GM19467 (cell line): ENCODE data around the gene USF3.

Source experiments
- ATAC-seq: cut with Tn5 transposase; IDR thresholded peaks from one replicate; pipeline ENCODE4 v1.9.1; 2021; ENCODE audit warnings: mild to moderate bottlenecking, moderate library complexity; ENCODE audit not compliant: unreplicated experiment

Gene USF3

DNA sequence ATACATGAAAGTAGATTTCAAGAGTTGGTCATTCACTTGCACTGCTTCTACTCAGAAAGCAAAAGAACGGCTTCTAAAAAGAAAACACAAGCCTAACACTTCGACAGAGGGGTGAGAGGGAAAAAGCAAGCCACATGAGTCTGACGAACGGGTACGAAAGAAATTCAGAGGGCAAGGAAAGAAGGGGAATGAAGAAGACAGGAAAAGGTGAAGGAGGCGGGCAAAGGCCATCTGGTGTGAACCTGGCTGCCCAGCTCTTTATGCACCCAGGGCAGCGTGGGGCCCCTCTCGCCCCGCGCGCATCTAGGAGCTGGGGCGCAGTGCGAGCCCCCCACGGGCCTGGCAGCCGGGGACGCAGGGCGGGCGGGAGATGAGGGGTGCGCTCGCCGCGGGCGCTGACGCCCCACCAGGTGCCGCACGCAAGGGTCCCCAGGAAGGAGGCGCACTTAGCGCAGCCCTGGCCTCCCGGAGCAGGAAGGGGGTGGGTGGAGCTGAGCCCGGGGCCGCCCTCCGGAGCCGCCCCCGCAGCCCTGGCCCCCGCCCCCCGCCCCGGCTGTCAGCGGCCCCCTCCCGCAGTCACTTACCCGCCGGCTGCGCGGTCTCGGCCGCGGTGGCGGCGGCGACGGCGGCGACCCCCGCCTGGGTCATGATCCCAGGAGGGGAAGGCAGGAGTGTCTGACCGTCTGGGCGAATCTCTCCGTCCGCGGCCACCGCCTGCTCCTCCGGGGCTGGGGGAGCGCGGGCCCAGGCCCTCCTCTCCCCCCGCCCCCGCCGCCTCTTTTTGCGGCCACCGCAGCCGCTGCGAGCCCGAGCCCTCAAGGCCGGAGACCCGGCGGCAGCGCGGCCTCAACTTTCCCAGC is at the start of gene USF3:
Gene USF3 (minus strand): TSS at position 857 of the 860 bp plus-strand sequence. CDS start 21,764 bp downstream, outside the sequence.
- ATAC-seq: peak; percentile 63

- peak; percentile 47 for ATAC-seq
Observed at GRCh38 chr3:113745756-113746547, 49.5 kb upstream of the USF3 start, which contains the start of gene NAA50. NAA50 (minus strand) TSS chr3:113746249; CDS start chr3:113745949, 300 bp downstream.

DNA sequence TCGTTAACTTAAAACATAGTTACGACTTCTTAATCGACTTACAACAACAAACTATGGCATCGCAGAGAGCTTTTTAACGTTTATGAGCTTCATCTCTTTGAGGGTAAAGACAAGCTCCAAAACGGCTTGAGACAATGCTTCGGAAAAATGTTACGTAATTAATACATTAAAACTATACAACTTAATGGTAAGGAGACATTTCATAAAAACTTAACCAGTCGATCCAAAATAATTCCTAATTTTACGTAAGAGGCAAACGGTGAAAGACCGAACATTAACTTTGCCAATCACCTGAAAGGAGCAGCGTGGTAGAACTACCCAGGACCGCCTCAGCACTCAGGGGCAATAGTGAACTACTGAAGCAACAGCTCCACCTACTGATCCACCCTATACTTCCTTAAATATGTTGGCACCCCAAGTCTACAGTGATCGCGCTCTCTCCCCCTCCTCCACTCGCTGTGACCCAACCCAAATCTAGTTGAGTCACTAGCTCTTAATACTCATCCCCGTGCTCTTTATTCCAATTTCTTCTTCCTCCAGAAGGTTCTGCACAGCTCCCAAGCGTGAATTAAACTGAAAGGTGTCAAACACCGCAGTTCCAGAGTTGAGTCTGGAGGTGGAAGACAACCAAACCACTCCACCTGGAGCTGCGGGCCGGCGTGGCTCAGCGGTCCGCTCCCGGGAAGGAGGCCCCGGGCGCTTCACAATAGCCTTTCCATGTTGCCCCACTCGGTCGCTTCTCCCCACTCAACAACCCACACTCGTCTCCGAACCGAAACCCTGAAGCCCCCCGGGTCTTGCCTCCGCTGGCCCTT is 48.7 kb upstream of the USF3 start:
- ATAC-seq: peak; percentile 52

DNA sequence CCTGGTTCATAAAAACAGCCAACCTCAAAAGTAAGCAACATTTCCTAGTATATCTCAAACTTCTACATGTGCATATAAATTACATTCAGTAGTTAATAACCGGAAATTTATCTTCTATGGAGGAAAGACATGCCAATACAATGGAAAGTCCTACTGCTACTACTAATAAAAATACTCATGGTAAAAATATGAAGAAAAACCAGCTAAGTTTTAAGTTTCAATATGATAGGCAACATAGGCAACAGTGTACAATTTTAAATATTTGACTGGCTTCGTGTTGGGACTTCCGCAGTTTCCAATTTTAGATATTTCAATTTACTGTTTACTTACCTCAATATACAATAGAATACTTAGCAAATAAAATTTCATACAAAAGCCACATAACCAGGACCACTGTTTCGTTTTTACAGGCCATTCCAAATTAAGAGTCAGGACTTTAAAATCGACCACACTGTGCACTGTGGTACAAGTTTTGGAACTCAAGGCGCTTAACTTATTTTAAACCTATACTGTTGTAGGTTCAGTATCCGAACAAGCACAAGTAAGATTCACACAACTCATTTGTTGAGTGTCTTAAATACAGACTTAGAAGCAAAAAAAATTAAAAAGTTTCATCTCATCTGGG is 46.7 kb upstream of the USF3 start:
- ATAC-seq: no peak

GRCh38 chr3:113741620-113742019 is 45.2 kb upstream of the USF3 start:
- no peak for ATAC-seq

GRCh38 chr3:113741086-113741485 is 44.6 kb upstream of the USF3 start:
- ATAC-seq: no peak

- peak; percentile 55 for ATAC-seq
Observed at GRCh38 chr3:113736548-113737089, 40.2 kb upstream of the USF3 start.

- no peak for ATAC-seq
Observed at GRCh38 chr3:113731694-113732093, 35.3 kb upstream of the USF3 start.

DNA sequence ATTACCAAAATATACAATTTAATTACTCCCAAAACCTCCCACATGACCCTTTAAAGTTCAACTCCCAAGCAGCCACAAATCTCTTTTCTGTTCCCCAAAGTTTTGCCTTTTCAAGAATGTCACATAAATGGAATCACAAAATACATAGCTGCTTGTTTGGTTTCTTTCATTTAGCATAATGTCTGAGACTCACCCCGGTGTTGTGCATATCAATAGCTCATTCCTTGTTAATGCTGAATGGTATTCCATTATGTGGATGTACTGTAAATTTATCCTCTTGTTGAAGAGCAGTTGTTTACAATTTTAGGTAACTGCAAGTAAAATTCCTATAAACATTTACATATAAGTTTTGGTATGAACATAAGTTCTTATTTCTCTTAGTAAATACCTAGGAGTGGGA is 34.1 kb upstream of the USF3 start:
- ATAC-seq: no peak

DNA sequence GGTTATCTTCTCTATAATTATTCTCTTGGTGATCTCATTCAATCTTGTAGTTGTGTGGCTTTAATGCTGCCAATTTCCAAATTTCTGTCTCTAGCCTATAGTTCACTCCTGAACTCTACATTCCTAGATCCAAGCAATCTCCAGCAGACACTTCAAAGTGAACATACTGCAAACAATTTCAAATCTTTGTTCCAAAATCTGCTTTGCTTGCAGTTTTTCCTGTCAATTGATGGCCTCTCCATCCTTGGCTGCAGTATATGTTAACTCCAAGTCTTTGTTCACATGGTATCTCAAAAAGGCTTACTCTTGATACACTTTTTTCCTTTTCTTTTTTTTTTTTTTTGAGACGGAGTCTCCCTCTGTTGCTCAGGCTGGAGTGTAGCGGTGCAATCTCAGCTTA is 32.2 kb upstream of the USF3 start:
- ATAC-seq: no peak

GRCh38 chr3:113721636-113722035 is 25.2 kb upstream of the USF3 start:
- ATAC-seq: no peak

DNA sequence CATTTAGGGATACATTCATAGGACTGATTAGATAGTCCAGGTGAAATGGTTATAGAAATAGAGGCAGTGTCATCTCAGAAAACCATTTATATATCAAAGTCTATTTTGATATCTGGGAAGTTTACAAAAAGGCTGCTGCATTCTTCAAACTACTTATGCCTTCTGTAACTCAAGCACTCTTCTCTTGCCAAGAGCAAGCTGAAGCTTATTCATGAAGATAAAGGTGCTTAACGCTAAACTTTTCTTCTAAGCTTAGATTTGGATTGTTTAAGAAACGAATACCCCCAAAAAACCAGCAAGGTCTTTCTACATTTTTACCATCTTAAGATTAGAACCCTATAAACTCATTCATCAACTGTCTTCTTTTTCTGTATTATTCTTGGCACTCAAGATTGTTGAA is 23.3 kb upstream of the USF3 start:
- no peak for ATAC-seq

DNA sequence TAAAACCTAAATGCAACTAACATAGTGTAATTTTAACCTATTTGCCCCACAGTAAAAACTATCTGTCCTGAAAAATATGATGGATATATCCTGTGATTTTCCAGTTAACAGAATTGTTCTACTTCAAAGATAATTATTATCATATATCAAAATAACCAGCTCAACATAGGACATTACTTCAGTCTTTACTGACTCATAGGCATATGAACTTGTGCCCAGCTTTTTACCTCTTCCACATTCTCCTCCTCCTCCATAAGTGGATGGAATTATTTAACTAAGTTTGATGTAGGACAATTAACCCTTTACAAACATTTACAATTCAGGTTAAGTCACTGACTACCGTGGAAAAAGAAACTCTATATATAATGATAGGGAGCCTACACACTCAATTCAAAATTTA is 22.9 kb upstream of the USF3 start:
- no peak for ATAC-seq

- no peak for ATAC-seq
Observed at GRCh38 chr3:113717818-113718217, 21.4 kb upstream of the USF3 start.

- ATAC-seq: no peak
Observed at GRCh38 chr3:113717308-113717707, 20.9 kb upstream of the USF3 start.

- ATAC-seq: no peak
Observed at GRCh38 chr3:113714702-113715101, 18.3 kb upstream of the USF3 start.

- no peak for ATAC-seq
Observed at GRCh38 chr3:113712129-113712528, 15.7 kb upstream of the USF3 start.

DNA sequence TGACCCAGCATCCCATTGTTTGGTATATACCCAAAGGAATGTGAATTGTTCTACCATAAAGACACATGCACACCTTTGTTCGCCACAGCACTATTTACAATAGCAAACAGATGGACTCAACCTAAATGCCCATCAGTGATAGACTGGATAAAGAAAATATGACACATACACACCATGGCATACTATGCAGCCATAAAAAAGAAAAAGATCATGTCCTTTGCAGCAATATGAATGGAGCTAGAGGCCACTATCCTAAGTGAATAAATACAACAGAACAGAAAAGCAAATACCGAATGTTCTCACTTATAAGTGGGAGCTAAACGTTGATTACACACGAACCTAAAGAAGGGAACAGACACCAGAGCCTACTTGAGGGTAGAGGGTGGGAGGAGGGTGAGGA is 11.4 kb upstream of the USF3 start:
- no peak for ATAC-seq

DNA sequence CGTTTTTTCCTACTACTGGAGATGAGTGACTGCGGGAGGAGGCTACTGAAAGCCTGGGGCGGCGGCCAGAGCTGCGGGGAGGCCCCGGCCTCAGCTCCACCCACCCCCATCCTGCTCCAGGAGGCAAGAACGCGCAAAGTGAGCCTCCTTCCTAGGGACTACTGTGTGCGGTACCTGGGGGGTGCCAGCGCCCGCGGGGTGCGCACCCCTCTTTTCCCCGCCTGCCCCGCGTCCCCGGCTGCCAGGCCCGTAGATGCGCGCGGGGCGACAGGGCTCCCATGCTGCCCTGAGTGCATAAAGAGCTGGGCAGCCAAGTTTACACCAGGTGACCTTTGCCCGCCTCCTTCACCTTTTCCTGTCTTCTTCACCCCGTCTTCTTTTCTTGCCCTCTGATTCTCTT is 2.5 kb upstream of the USF3 start:
- ATAC-seq: no peak

DNA sequence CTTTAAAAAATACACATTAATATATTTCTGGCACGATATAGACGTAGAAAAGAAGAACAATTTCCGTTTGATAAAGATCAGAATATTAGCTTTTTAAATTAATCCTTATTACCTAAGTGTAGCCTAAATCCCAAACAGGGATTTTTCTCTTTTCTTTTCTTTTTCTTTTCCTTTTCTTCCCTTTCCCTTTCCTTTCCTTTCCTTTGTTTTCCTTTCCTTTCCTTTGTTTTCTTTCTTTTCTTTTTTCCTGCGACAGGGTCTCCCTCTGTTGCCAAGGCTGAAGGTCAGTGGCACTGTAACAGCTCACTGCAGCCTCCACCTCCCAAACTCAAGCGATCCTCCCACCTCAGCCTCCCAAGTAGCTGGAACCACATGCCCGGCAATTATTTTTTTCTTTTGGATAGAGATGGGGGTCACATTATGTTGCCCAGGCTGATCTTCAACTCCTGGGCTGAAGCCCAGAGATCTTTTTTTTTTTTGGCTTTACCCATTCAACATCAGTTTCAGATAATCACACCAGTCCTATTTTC is 1.8 kb upstream of the USF3 start:
- no peak for ATAC-seq
